GM06990 (cell line): ENCODE results near the gene CADM4.
A peak's percentile ranks its signal among the peaks of the same experiment; 100 is the strongest.
"Not testable (repeated sequence)": the region's sequence is repeated elsewhere in the genome, so short reads cannot be mapped to it uniquely, and the experiment has no call there.

Experiments
- DNase-seq: peaks from one replicate; pipeline ENCODE4 v3.0.0-alpha.2; 2011; ENCODE audit not compliant: insufficient read length; ENCODE audit errors: extremely low read depth
- H3K27me3 ChIP-seq: replicated peaks from 2 replicates; pipeline ENCODE4 v1.6.0; 2011; ENCODE audit warnings: low read length; ENCODE audit not compliant: control insufficient read depth, insufficient read depth
- H3K36me3 ChIP-seq: 2 replicates; pipeline ENCODE4 v1.5.1; 2011; ENCODE audit warnings: low read length; ENCODE audit not compliant: control insufficient read depth, insufficient read depth
- H3K4me3 ChIP-seq: replicated peaks from 2 replicates; pipeline ENCODE4 v1.5.1; 2011; ENCODE audit warnings: low read depth, mild to moderate bottlenecking, control low read depth, low read length
- TF ChIP-seq, protein P1 (sequence below): IDR thresholded peaks from 2 replicates; pipeline ENCODE4 v1.5.1; 2011; ENCODE audit warnings: low read length, control low read depth, mild to moderate bottlenecking, inconsistent platforms; ENCODE audit not compliant: insufficient read depth, poor library complexity, severe bottlenecking

CADM4 gene

DNA sequence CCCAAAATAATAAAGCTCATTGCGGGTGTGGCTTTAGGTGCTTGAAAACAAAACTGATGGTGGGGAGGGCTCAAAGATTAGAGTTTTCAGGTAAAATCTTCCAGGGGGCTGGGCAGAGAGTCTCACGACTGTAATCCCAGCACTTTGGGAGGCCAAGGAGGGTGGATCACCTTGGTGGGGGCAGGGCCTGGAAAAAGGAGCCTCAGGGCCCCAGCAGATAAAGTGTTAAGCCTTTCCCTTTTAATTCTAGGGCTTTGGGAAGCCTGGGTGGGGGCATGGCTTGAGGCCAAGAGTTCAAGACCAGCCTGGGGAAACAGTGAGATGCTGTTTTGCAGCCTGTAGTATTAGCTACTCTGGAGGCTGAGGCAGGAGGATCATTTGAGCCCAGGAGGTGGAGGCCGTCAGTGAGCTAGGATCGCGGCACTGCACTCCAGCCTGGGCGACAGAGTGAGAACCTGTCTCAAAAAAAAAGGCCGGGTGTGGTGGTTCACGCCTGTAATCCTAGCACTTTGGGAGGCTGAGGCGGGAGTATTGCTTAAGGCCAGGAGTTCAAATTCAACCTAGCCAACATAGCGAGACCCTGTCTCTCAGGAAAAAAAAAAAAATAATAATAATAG is 45.5 kb downstream of the CADM4 start:
- Histone ChIP-seq H3K27me3 (no peaks in the 10 kb centered on the region), H3K4me3 (peak overlapping the region; percentile 93), H3K36me3 (peaks cover 19% of the 10 kb centered on the region)
- TF ChIP-seq, protein P1, sequence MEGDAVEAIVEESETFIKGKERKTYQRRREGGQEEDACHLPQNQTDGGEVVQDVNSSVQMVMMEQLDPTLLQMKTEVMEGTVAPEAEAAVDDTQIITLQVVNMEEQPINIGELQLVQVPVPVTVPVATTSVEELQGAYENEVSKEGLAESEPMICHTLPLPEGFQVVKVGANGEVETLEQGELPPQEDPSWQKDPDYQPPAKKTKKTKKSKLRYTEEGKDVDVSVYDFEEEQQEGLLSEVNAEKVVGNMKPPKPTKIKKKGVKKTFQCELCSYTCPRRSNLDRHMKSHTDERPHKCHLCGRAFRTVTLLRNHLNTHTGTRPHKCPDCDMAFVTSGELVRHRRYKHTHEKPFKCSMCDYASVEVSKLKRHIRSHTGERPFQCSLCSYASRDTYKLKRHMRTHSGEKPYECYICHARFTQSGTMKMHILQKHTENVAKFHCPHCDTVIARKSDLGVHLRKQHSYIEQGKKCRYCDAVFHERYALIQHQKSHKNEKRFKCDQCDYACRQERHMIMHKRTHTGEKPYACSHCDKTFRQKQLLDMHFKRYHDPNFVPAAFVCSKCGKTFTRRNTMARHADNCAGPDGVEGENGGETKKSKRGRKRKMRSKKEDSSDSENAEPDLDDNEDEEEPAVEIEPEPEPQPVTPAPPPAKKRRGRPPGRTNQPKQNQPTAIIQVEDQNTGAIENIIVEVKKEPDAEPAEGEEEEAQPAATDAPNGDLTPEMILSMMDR, result no peak
- no peak for DNase-seq

DNA sequence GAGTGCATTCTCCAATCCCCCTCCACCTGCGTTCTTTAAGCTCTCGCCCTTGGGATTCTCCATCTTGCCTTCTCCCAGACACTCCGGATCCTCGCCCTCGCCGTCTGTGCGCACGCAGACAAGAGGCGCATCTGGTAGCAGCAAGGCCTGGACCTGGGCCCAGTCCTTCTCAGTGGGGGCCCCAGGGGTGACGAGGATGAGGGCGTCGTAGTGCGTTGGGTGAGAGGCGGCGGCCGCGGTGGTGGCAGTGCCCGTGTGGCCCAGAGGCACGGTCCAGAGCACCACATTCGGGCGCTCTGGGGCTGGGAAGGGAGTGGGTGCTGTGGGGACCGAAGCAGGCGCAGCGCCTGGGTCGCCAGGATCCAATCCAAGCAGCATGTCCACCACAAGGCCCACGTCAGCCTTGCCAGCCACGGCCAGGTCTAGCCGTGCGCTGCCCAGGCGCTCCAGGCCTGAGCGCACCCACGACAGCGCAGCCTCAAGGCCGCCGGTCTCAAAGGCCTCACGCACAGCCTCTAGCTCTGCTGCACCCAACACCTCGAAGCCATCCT is 46.8 kb downstream of the CADM4 start:
- Histone ChIP-seq H3K36me3 (peaks cover 12% of the 10 kb centered on the region), H3K4me3 (no peak overlapping the region), H3K27me3 (no peaks in the 10 kb centered on the region)
- TF ChIP-seq, protein P1, result no peak
- DNase-seq, result no peak

DNA sequence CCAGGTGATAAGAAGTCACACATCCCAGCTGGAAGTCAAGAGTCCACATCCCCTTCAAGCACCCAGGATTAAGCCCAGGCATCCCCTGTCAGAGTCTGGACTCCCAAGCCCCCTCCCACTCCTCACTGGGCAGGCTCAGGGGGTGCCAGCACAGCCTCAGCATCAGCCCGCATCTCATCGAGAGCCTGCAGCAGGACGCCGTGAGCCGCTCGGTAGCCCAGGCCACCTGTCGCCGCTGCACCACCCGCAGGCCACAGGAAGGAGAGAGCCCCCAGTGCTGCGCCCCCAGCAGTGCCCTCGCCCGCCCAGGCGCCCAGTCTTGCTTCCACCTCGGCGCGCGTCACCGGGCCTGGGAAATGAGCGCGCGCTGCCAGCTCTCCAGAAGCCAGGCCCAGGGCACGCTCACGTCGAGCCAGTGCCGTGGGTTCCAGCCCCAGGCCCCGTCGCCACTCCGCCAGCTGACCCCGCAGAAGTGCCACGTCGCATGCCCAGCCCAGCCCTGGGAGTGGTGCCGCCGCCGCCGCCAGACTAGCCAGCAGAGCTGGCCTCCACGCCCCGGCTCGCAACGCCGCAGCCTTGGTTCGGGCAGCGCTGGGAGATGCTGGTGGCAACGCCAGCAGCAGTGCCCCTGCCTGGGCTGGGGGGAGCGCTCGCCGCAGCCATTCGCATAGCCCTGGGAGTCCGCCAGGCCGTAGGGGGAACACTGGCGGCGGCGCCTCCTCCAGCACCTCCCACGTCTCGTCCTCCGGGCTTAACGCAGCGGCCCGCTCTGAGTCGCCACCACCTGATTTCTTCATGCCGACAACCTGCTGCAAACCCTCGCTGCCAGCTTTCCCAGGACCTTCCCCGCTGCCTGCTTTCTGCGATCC is 47.5 kb downstream of the CADM4 start:
- TF ChIP-seq, protein P1, result no peak
- no peak for DNase-seq
- H3K27me3 ChIP-seq, result no peaks in the 10 kb centered on the region
- H3K36me3 ChIP-seq, result peaks cover 12% of the 10 kb centered on the region
- no peak overlapping the region for H3K4me3 ChIP-seq

DNA sequence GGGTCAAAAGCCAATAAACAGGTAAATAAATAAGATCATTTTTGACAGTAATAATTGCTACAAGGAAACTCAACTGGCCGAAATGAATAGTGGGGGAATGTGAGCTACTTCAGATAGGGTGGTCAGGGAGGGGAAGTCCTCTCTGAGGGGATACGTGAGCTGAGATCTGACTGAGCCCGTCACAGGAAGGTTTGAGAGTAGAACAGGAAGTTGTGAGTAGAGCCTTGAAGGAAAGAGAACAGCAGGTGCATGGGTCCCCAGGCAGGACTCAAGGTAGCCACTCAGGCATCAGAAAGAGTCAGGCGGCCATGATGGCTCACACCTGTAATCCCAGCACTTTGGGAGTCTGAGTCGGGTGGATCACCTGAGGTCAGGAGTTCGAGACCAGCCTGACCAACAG is 50.0 kb downstream of the CADM4 start:
- Histone ChIP-seq H3K4me3 (no peak overlapping the region), H3K27me3 (no peaks in the 10 kb centered on the region), H3K36me3 (peaks cover 15% of the 10 kb centered on the region)
- TF ChIP-seq, protein P1, result no peak
- no peak for DNase-seq

DNA sequence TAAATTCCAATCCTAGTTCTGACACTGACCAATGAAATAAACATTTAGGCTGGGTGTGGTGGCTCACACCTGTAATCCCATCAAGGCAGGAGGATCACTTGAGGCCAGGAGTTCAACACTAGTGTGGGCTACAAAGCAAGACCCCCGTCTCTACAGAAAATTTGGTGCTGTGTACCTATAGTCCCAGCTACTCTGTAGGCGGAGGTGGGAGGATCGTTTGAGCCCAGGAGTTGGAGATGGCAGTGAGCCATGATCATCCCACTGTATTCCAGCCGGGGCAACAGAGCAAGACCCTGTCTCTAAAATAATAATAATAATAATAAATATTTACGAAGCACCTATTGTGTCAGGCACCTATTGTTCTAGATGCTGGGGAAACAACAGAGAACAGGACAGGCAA is 50.4 kb downstream of the CADM4 start:
- TF ChIP-seq, protein P1, result no peak
- Histone ChIP-seq H3K27me3 (no peaks in the 10 kb centered on the region), H3K4me3 (no peak overlapping the region), H3K36me3 (peaks cover 15% of the 10 kb centered on the region)
- DNase-seq, result no peak

DNA sequence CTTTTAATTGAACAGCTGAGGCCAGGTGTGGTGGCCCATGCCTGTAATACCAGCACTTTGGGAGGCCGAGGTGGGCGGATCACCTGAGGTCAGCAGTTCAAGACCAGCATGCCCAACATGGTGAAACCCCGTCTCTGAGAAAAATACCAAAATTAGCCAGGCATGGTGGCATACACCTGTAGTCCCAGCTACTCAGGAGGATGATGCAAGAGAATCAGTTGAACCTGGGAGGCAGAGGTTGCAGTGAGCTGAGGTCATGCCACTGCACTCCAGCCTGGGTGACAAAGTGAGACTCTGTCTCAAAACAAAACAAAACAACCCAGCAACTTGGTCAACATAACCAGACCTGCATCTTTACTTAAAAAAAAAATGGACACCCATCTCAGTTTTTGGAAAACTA is 52.6 kb downstream of the CADM4 start:
- not testable (repeated sequence) for DNase-seq, H3K27me3 ChIP-seq, H3K4me3 ChIP-seq, H3K36me3 ChIP-seq
